MCF 10A (cell line): ENCODE measurements around the gene DNMT1. TPM values are rescaled to one million over a fixed set of nuclear protein-coding genes. Genes with fewer than 3 reads are reported as not detected.

ENCODE experiments used
- BruUV-seq: library from RNA; stranded (reverse); fragments of 400-500 nt; replicated peaks from 2 replicates; lab custom pipeline; 2021; lab: Mats Ljungman, UMichigan
- CTCF ChIA-PET: fragments of 300-600 bp; sonication (Branson Sonifier 250); formaldehyde crosslinking; extraction: SDS; loops from one replicate; lab custom pipeline; 2021; ENCODE audit warnings: antibody characterized with exemption, inconsistent platforms; lab: Yijun Ruan, JAX
- POLR2A ChIA-PET: fragments of 300-600, 350-650 bp; sonication (Branson Sonifier 250); formaldehyde crosslinking; extraction: SDS; loops from one replicate; lab custom pipeline; 2020; ENCODE audit warnings: antibody characterized with exemption, inconsistent platforms; lab: Yijun Ruan, JAX
- DNase-seq: peaks from one replicate; pipeline ENCODE4 v3.0.0-alpha.2; 2018; ENCODE audit not compliant: unreplicated experiment
- H3K27ac Mint-ChIP-seq: one replicate; pipeline ENCODE4 v1.8.0; 2022; ENCODE audit warnings: mild to moderate bottlenecking, low read depth, mixed read lengths; ENCODE audit not compliant: unreplicated experiment
- H3K27me3 Mint-ChIP-seq: one replicate; pipeline ENCODE4 v1.8.0; 2022; ENCODE audit warnings: mixed read lengths; ENCODE audit not compliant: insufficient read depth, unreplicated experiment
- H3K36me3 Mint-ChIP-seq: one replicate; pipeline ENCODE4 v1.8.0; 2022; ENCODE audit warnings: mild to moderate bottlenecking, moderate library complexity, mixed read lengths; ENCODE audit not compliant: insufficient read depth, unreplicated experiment
- H3K4me1 Mint-ChIP-seq: one replicate; pipeline ENCODE4 v1.8.0; 2022; ENCODE audit warnings: mixed read lengths; ENCODE audit not compliant: insufficient read depth, unreplicated experiment
- H3K4me3 Mint-ChIP-seq: one replicate; pipeline ENCODE4 v1.8.0; 2022; ENCODE audit warnings: mild to moderate bottlenecking, moderate library complexity, mixed read lengths; ENCODE audit not compliant: unreplicated experiment
- H3K9me3 Mint-ChIP-seq: one replicate; pipeline ENCODE4 v1.8.0; 2022; ENCODE audit warnings: mixed read lengths; ENCODE audit not compliant: unreplicated experiment
- CTCF ChIP-seq: fragments of 200-600 bp; IDR thresholded peaks from one replicate; pipeline ENCODE4 v1.8.0; 2022; ENCODE audit warnings: antibody characterized with exemption, mild to moderate bottlenecking; ENCODE audit not compliant: unreplicated experiment
- intact Hi-C: fragments of 100-400 bp; cut with micrococcal nuclease; formaldehyde crosslinking; loops from 2 replicates; pipeline ENCODE4 v1.14.1; 2022
- total RNA-seq: library from RNA; stranded (reverse); gene quantifications from 2 replicates; pipeline ENCODE4 v1.2.3, GENCODE V29; 2022

DNMT1 gene
- total RNA-seq, 1 experiment from 2014 or later = 76.4 TPM

- POLR2A ChIA-PET = interaction anchor here (0.6 to 2.6 kb wide), 9 partner anchors 9 to 1337 kb away, joined by 3 to 7 read pairs (median 3); partner anchors contain the start of gene EIF3G
- CTCF ChIA-PET = interaction anchor here (0.6 to 0.7 kb wide), 2 partner anchors 76 to 261 kb away, joined by 3 to 4 read pairs; partner anchors contain the start of gene ICAM1
- TF ChIP-seq CTCF = no peak
- Mint-ChIP-seq H3K36me3 (no peaks in the 10 kb centered on the region), H3K9me3 (no peaks in the 10 kb centered on the region), H3K27me3 (no peaks in the 10 kb centered on the region), H3K4me3 (peak overlapping the region; percentile 92), H3K4me1 (no peaks in the 10 kb centered on the region), H3K27ac (no peak overlapping the region)
- no peak for DNase-seq
- intact Hi-C loops = loop anchor here (2.0 kb wide), 1 partner anchor 56 kb away; no protein-coding TSS in a partner anchor
- no TSS peak for BruUV-seq
These were observed 406 bp upstream of the DNMT1 start for GRCh38 chr19:10195199-10195519.

- no peaks in the 10 kb centered on the region for H3K4me1 Mint-ChIP-seq
- no peaks in the 10 kb centered on the region for H3K27me3 Mint-ChIP-seq
- no peak for TF ChIP-seq CTCF
- intact Hi-C loops = loop anchor here (1.0 to 2.0 kb wide), 2 partner anchors 36 to 57 kb away; no protein-coding TSS in a partner anchor
- CTCF ChIA-PET = interaction anchor here (0.6 to 0.8 kb wide), 2 partner anchors 210 to 266 kb away, joined by 3 read pairs; partner anchors contain the start of gene CDC37
- peak; percentile 47 for DNase-seq
- H3K36me3 Mint-ChIP-seq = no peaks in the 10 kb centered on the region
- no TSS peak for BruUV-seq
- peak overlapping the region; percentile 57 for H3K27ac Mint-ChIP-seq
- POLR2A ChIA-PET = interaction anchor here (0.6 to 2.6 kb wide), 7 partner anchors 12 to 166 kb away, joined by 3 to 7 read pairs (median 4); partner anchors contain the start of genes EIF3G and S1PR2
- H3K4me3 Mint-ChIP-seq = peak overlapping the region; percentile 92
- no peaks in the 10 kb centered on the region for H3K9me3 Mint-ChIP-seq
These were observed 808 bp downstream of the DNMT1 start for GRCh38 chr19:10193790-10194499.

- intact Hi-C loops = no loop called here
- POLR2A ChIA-PET = interaction anchor here (0.5 to 2.6 kb wide), 3 partner anchors 10 to 165 kb away, joined by 3 to 7 read pairs (median 3); no protein-coding TSS in a partner anchor
- DNase-seq = no peak
- no peaks in the 10 kb centered on the region for H3K4me1 Mint-ChIP-seq
- H3K9me3 Mint-ChIP-seq = no peaks in the 10 kb centered on the region
- no TSS peak for BruUV-seq
- no peaks in the 10 kb centered on the region for H3K36me3 Mint-ChIP-seq
- peak overlapping the region; percentile 25 for H3K4me3 Mint-ChIP-seq
- TF ChIP-seq CTCF = no peak
- CTCF ChIA-PET = interaction anchor here (0.6 kb wide), 2 partner anchors 117 to 211 kb away, joined by 3 read pairs; partner anchors contain the start of gene CDC37
- no peaks in the 10 kb centered on the region for H3K27me3 Mint-ChIP-seq
- no peak overlapping the region for H3K27ac Mint-ChIP-seq
These were observed 1.8 kb downstream of the DNMT1 start for GRCh38 chr19:10192922-10193321.

DNA sequence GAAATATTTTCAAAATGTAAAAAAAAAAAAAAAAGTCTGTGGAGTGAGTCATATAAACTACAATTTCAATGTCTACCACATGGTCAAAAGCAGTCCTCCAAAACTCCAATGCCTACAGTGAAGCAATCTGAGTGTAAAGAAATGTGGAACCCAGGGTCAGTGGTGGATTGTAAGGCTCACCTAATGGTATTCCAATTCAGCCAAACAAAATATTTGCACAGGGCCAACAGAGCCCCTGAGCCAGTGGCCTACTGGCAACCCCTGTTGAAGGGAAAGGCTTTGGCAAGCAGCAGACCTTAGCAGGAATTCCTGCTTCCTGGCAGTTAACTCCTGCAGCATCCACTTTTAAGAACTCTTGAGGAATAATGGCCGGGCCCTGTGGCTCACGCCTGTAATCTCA lies 3.4 kb downstream of the DNMT1 start:
- no peak for TF ChIP-seq CTCF
- Mint-ChIP-seq H3K27me3 (no peaks in the 10 kb centered on the region), H3K4me3 (no peak overlapping the region), H3K9me3 (no peaks in the 10 kb centered on the region), H3K27ac (no peak overlapping the region), H3K36me3 (no peaks in the 10 kb centered on the region), H3K4me1 (no peaks in the 10 kb centered on the region)
- ChIA-PET POLR2A (interaction anchor here (1.3 kb wide), 1 partner anchor 16 kb away, joined by 4 read pairs; no protein-coding TSS in a partner anchor), CTCF (interaction anchor here (0.6 kb wide), 1 partner anchor 123 kb away, joined by 3 read pairs; no protein-coding TSS in a partner anchor)
- BruUV-seq = no TSS peak
- peak; percentile 13 for DNase-seq
- intact Hi-C loops = no loop called here
